Measurements from ENCODE around the gene AKAP12. TPM values are rescaled to one million over a fixed set of nuclear protein-coding genes. Genes with fewer than 3 reads are reported as not detected.
A peak's percentile ranks its signal among the peaks of the same experiment; 100 is the strongest.

Gene AKAP12
- total RNA-seq, 1 donor from 2014 or later = 430 TPM

GRCh38 chr6:151387175-151387970 is 147.6 kb downstream of the AKAP12 start:
- DNase-seq (ENCODE audit: low read depth) = no peak
- no peak overlapping the region for H3K4me3 ChIP-seq (ENCODE audit: low read depth, low read length)
- TF ChIP-seq CTCF (conservative IDR thresholded peaks at IDR 0.05; ENCODE audit: low read depth, low read length) = no peak

- DNase-seq (ENCODE audit: low read depth) = no peak
- TF ChIP-seq CTCF (conservative IDR thresholded peaks at IDR 0.05; ENCODE audit: low read depth, low read length) = no peak
- no peak overlapping the region for H3K4me3 ChIP-seq (ENCODE audit: low read depth, low read length)
These were observed 148.5 kb downstream of the AKAP12 start for GRCh38 chr6:151388236-151388635.

GRCh38 chr6:151388997-151389617 is 149.3 kb downstream of the AKAP12 start:
- H3K4me3 ChIP-seq (ENCODE audit: low read depth, low read length) = peak overlapping the region; percentile 87
- DNase-seq (ENCODE audit: low read depth) = no peak
- no peak for TF ChIP-seq CTCF (conservative IDR thresholded peaks at IDR 0.05; ENCODE audit: low read depth, low read length)

GRCh38 chr6:151389618-151390275 is 150.0 kb downstream of the AKAP12 start:
- H3K4me3 ChIP-seq (ENCODE audit: low read depth, low read length) = peak overlapping the region; percentile 87
- no peak for DNase-seq (ENCODE audit: low read depth)
- no peak for TF ChIP-seq CTCF (conservative IDR thresholded peaks at IDR 0.05; ENCODE audit: low read depth, low read length)

- peak; percentile 56 for DNase-seq (ENCODE audit: low read depth)
- TF ChIP-seq CTCF (conservative IDR thresholded peaks at IDR 0.05; ENCODE audit: low read depth, low read length) = no peak
- peak overlapping the region; percentile 87 for H3K4me3 ChIP-seq (ENCODE audit: low read depth, low read length)
These were observed 150.6 kb downstream of the AKAP12 start for GRCh38 chr6:151390276-151390850.

- no peak for DNase-seq (ENCODE audit: low read depth)
- TF ChIP-seq CTCF (conservative IDR thresholded peaks at IDR 0.05; ENCODE audit: low read depth, low read length) = no peak
- H3K4me3 ChIP-seq (ENCODE audit: low read depth, low read length) = peak overlapping the region; percentile 87
These were observed 151.2 kb downstream of the AKAP12 start for GRCh38 chr6:151390851-151391470.

All from epithelial cell of proximal tubule (primary cell).